HS-27A (cell line): Measurements from ENCODE around the gene CPXM2.
"Not testable (repeated sequence)": the region's sequence is repeated elsewhere in the genome, so short reads cannot be mapped to it uniquely, and the experiment has no call there.

ENCODE experiments used
- DNase-seq: peaks from one replicate; pipeline ENCODE4 v3.0.0-alpha.2; 2012; ENCODE audit warnings: low read depth, missing footprints

Gene CPXM2

GRCh38 chr10:123742751-123743440 lies 148.7 kb downstream of the CPXM2 start:
- no peak for DNase-seq

GRCh38 chr10:123741711-123742110 lies 149.9 kb downstream of the CPXM2 start:
- no peak for DNase-seq

GRCh38 chr10:123741146-123741545 lies 150.5 kb downstream of the CPXM2 start:
- no peak for DNase-seq

- not testable (repeated sequence) for DNase-seq
Measured at GRCh38 chr10:123736917-123737316, 154.7 kb downstream of the CPXM2 start.

- DNase-seq, result no peak
Measured at GRCh38 chr10:123729523-123729922, 162.1 kb downstream of the CPXM2 start.

- DNase-seq, result no peak
Measured at GRCh38 chr10:123726836-123727235, 164.8 kb downstream of the CPXM2 start.

- DNase-seq, result no peak
Measured at GRCh38 chr10:123726381-123726780, 165.2 kb downstream of the CPXM2 start.

GRCh38 chr10:123724747-123725146 lies 166.9 kb downstream of the CPXM2 start:
- DNase-seq, result no peak

GRCh38 chr10:123722351-123722750 lies 169.3 kb downstream of the CPXM2 start:
- no peak for DNase-seq

GRCh38 chr10:123721441-123722049 lies 170.1 kb downstream of the CPXM2 start:
- no peak for DNase-seq

- DNase-seq, result no peak
Measured at GRCh38 chr10:123720536-123720935, 171.1 kb downstream of the CPXM2 start.

- DNase-seq, result no peak
Measured at GRCh38 chr10:123718544-123719060, 173.0 kb downstream of the CPXM2 start.

GRCh38 chr10:123717336-123717735 lies 174.3 kb downstream of the CPXM2 start:
- DNase-seq, result no peak

- no peak for DNase-seq
Measured at GRCh38 chr10:123715546-123715945, 176.1 kb downstream of the CPXM2 start.

GRCh38 chr10:123706236-123706635 lies 185.4 kb downstream of the CPXM2 start:
- no peak for DNase-seq

- DNase-seq, result no peak
Measured at GRCh38 chr10:123704812-123705211, 186.8 kb downstream of the CPXM2 start.

- DNase-seq, result no peak
Measured at GRCh38 chr10:123704076-123704475, 187.5 kb downstream of the CPXM2 start.

GRCh38 chr10:123703195-123703790 lies 188.3 kb downstream of the CPXM2 start:
- DNase-seq, result no peak
